H1 (cell line): ENCODE data around the gene CCL15. TPM values are rescaled to one million over a fixed set of nuclear protein-coding genes. Genes with fewer than 3 reads are reported as not detected.

Source experiments
- CTCF ChIA-PET: fragments of 300-600 bp; sonication (Branson Sonifier 250); formaldehyde crosslinking; loops from one replicate; lab custom pipeline; 2021; ENCODE audit not compliant: partially characterized antibody; lab: Charles Lee
- POLR2A ChIA-PET: fragments of 300-600 bp; sonication (Branson Sonifier 250); formaldehyde crosslinking; loops from one replicate; lab custom pipeline; 2021; ENCODE audit warnings: inconsistent platforms; ENCODE audit not compliant: partially characterized antibody; lab: Charles Lee
- DNase-seq, 2 experiments: peaks; one replicate each; pipeline versions ENCODE4 v3.0.0 to v3.0.0-alpha.2; 2010 to 2022; ENCODE audit warnings: low spot score in 2 of 2, low read depth in 1 of 2, mixed read lengths in 1 of 2
- FAIRE-seq: peaks from 2 replicates; lab custom pipeline; 2011; peaks lifted over from hg19 to GRCh38; lab: Jason Lieb, UNC
- H2AFZ ChIP-seq: 2 replicates; pipeline ENCODE4 v1.8.1; 2012; ENCODE audit warnings: low read length, inconsistent platforms
- H2AK5ac ChIP-seq: 2 replicates; pipeline ENCODE4 v1.6.1; 2013; ENCODE audit warnings: low read depth, low read length
- H2BK120ac ChIP-seq: replicated peaks from 2 replicates; pipeline ENCODE3; 2013; ENCODE audit warnings: low read depth, low read length, inconsistent platforms
- H2BK12ac ChIP-seq: 2 replicates; pipeline ENCODE4 v1.6.1; 2013; ENCODE audit warnings: low read depth, low read length
- H2BK15ac ChIP-seq: 2 replicates; pipeline ENCODE4 v1.6.1; 2013; ENCODE audit warnings: low read length
- H2BK20ac ChIP-seq: 2 replicates; pipeline ENCODE4 v1.6.1; 2013; ENCODE audit warnings: low read length
- H2BK5ac ChIP-seq: 2 replicates; pipeline ENCODE4 v1.6.1; 2013; ENCODE audit warnings: low read depth, low read length
- H3K14ac ChIP-seq: 2 replicates; pipeline ENCODE4 v1.6.1; 2013; ENCODE audit warnings: inconsistent platforms; ENCODE audit not compliant: insufficient read length
- H3K18ac ChIP-seq: 2 replicates; pipeline ENCODE4 v1.6.1; 2013; ENCODE audit warnings: low read length; ENCODE audit errors: extremely low read depth
- H3K23ac ChIP-seq: 2 replicates; pipeline ENCODE4 v1.6.1; 2013; ENCODE audit warnings: inconsistent platforms; ENCODE audit not compliant: insufficient read length
- H3K23me2 ChIP-seq: 2 replicates; pipeline ENCODE4 v1.6.1; 2013; ENCODE audit warnings: low read depth, low read length
- H3K27ac ChIP-seq: 2 replicates; pipeline ENCODE4 v1.6.1; 2011; ENCODE audit warnings: low read depth, low read length, inconsistent platforms
- H3K27me3 ChIP-seq, 4 experiments: replicated peaks in 1 of 4; 1 replicate in 1 of 4; 2 replicates in 3 of 4; pipeline versions ENCODE4 v1.6.1 to v1.8.1; 2011 to 2013; ENCODE audit warnings: low read length in 3 of 4, mild to moderate bottlenecking in 3 of 4, inconsistent platforms in 2 of 4, mixed read lengths in 2 of 4, moderate library complexity in 1 of 4; ENCODE audit not compliant: control insufficient read depth in 3 of 4, insufficient read depth in 3 of 4; ENCODE audit errors: extremely low read depth in 1 of 4
- H3K36me3 ChIP-seq, 4 experiments: 2 replicates each; pipeline versions ENCODE4 v1.6.1 to v1.8.1; 2011 to 2013; ENCODE audit warnings: mild to moderate bottlenecking in 4 of 4, low read length in 3 of 4, moderate library complexity in 2 of 4, control low read depth in 1 of 4, inconsistent platforms in 1 of 4; ENCODE audit not compliant: insufficient read depth in 4 of 4, control insufficient read depth in 2 of 4
- H3K4ac ChIP-seq: replicated peaks from 2 replicates; pipeline ENCODE3; 2013; ENCODE audit warnings: low read length, low read depth, mixed read lengths, inconsistent platforms; ENCODE audit not compliant: insufficient read length
- H3K4me1 ChIP-seq, 4 experiments: replicated peaks in 1 of 4; 1 replicate in 1 of 4; 2 replicates in 3 of 4; pipeline versions ENCODE4 v1.6.1 to v1.8.1; 2011 to 2013; ENCODE audit warnings: low read length in 3 of 4, inconsistent platforms in 2 of 4, mixed read lengths in 1 of 4; ENCODE audit not compliant: insufficient read depth in 4 of 4, control insufficient read depth in 3 of 4
- H3K4me2 ChIP-seq, 2 experiments: 2 replicates each; pipeline versions ENCODE4 v1.6.1 to v1.8.1; 2011 to 2013; ENCODE audit warnings: low read depth in 2 of 2, low read length in 2 of 2, control low read depth in 1 of 2, inconsistent platforms in 1 of 2, mild to moderate bottlenecking in 1 of 2; ENCODE audit not compliant: insufficient read depth in 1 of 2
- H3K4me3 ChIP-seq, 4 experiments: fragments of 200-600, 300-600 bp in 1 of 4; sonication (generic), shearing (Covaris generic), sonication (Bioruptor Twin) in 1 of 4; 2 replicates each; pipeline versions ENCODE4 v1.5.1 to v1.8.1; 2011 to 2016; ENCODE audit warnings: low read length in 4 of 4, low read depth in 3 of 4, control low read depth in 2 of 4, inconsistent platforms in 2 of 4, mild to moderate bottlenecking in 2 of 4, mixed read lengths in 1 of 4, moderate library complexity in 1 of 4; ENCODE audit not compliant: insufficient read depth in 2 of 4; ENCODE audit errors: extremely low read depth in 1 of 4
- H3K56ac ChIP-seq: replicated peaks from 2 replicates; pipeline ENCODE3; 2013; ENCODE audit warnings: low read depth, mild to moderate bottlenecking, mixed read lengths, low read length, inconsistent platforms; ENCODE audit not compliant: insufficient read length
- H3K79me1 ChIP-seq: 2 replicates; pipeline ENCODE4 v1.6.1; 2013; ENCODE audit warnings: low read depth, low read length, control low read depth
- H3K79me2 ChIP-seq, 2 experiments: 2 replicates each; pipeline versions ENCODE4 v1.6.1 to v1.8.1; 2012 to 2013; ENCODE audit warnings: low read length in 2 of 2, mild to moderate bottlenecking in 2 of 2, inconsistent platforms in 1 of 2; ENCODE audit not compliant: insufficient read depth in 2 of 2, control insufficient read depth in 1 of 2
- H3K9ac ChIP-seq, 4 experiments: replicated peaks in 1 of 4; 1 replicate in 1 of 4; 2 replicates in 3 of 4; pipeline versions ENCODE4 v1.6.1 to v1.8.1; 2011 to 2013; ENCODE audit warnings: low read depth in 3 of 4, low read length in 3 of 4, control low read depth in 2 of 4, mild to moderate bottlenecking in 2 of 4, moderate library complexity in 2 of 4, inconsistent platforms in 1 of 4; ENCODE audit errors: extremely low read depth in 1 of 4
- H3K9me3 ChIP-seq, 2 experiments: 2 replicates each; pipeline versions ENCODE4 v1.6.1 to v1.8.1; 2012 to 2013; ENCODE audit warnings: mild to moderate bottlenecking in 2 of 2, moderate library complexity in 2 of 2, control low read depth in 1 of 2, inconsistent platforms in 1 of 2, low read depth in 1 of 2, low read length in 1 of 2, mixed read lengths in 1 of 2; ENCODE audit not compliant: insufficient read depth in 2 of 2
- H4K20me1 ChIP-seq, 2 experiments: replicated peaks in 1 of 2; 2 replicates each; pipeline versions ENCODE3 to v1.8.1; 2011 to 2013; ENCODE audit warnings: inconsistent platforms in 2 of 2, low read length in 2 of 2, mild to moderate bottlenecking in 1 of 2; ENCODE audit not compliant: insufficient read depth in 2 of 2, control insufficient read depth in 1 of 2
- H4K5ac ChIP-seq: 2 replicates; pipeline ENCODE4 v1.6.1; 2013; ENCODE audit warnings: low read length, low read depth, mixed read lengths, inconsistent platforms; ENCODE audit not compliant: insufficient read length
- H4K8ac ChIP-seq: 2 replicates; pipeline ENCODE4 v1.8.0; 2013; ENCODE audit warnings: mild to moderate bottlenecking, moderate library complexity, low read length, inconsistent platforms; ENCODE audit not compliant: insufficient read depth; ENCODE audit errors: extremely low read depth
- H4K91ac ChIP-seq: replicated peaks from 2 replicates; pipeline ENCODE3; 2013; ENCODE audit warnings: low read length, mixed read lengths, inconsistent platforms; ENCODE audit not compliant: insufficient read length
- ASH2L ChIP-seq: fragments of 200-600, 300-600 bp; sonication (generic); IDR thresholded peaks from one replicate; pipeline ENCODE4 v1.7.1; 2017; ENCODE audit warnings: low read length
- CBX8 ChIP-seq: fragments of 300-800, 300-1000 bp; sonication (generic); IDR thresholded peaks from 2 replicates; pipeline ENCODE4 v1.7.1; 2016; ENCODE audit warnings: low read depth, low read length, borderline replicate concordance
- E2F6 ChIP-seq: IDR thresholded peaks from 2 replicates; pipeline ENCODE4 v1.6.1; 2012; ENCODE audit warnings: inconsistent platforms
- GABPA ChIP-seq: IDR thresholded peaks from 2 replicates; pipeline ENCODE4 v1.6.1; 2011; ENCODE audit warnings: mild to moderate bottlenecking, low read length, moderate library complexity, borderline replicate concordance; ENCODE audit not compliant: insufficient read depth
- JUN ChIP-seq: IDR thresholded peaks from 2 replicates; pipeline ENCODE4 v1.6.1; 2011; ENCODE audit warnings: low read depth, mild to moderate bottlenecking, improper control_type of control experiment, low read length
- MAFK ChIP-seq: IDR thresholded peaks from 2 replicates; pipeline ENCODE4 v1.6.1; 2012; ENCODE audit warnings: low read depth, mild to moderate bottlenecking, improper control_type of control experiment, low read length
- MAX ChIP-seq: IDR thresholded peaks from 2 replicates; pipeline ENCODE4 v1.6.1; 2012; ENCODE audit warnings: inconsistent platforms
- NANOG ChIP-seq: IDR thresholded peaks from 2 replicates; pipeline ENCODE4 v1.6.1; 2011; ENCODE audit warnings: low read length, low read depth, mild to moderate bottlenecking, inconsistent platforms; ENCODE audit not compliant: insufficient read depth, poor library complexity, severe bottlenecking
- RBBP5 ChIP-seq: IDR thresholded peaks from 2 replicates; pipeline ENCODE4 v1.7.1; 2012; ENCODE audit warnings: low read depth, mild to moderate bottlenecking, inconsistent platforms, low read length, moderate library complexity, borderline replicate concordance
- USF2 ChIP-seq: IDR thresholded peaks from 2 replicates; pipeline ENCODE4 v1.6.1; 2011; ENCODE audit warnings: low read length, improper control_type of control experiment
- YY1 ChIP-seq: IDR thresholded peaks from 2 replicates; pipeline ENCODE4 v1.6.1; 2011; ENCODE audit warnings: low read depth, mild to moderate bottlenecking, low read length
- WGBS, 2 experiments: shearing (Covaris generic) in 1 of 2; methylation state at CpG; one replicate each; pipeline versions ENCODE4 v1.1.6 to v1.1.7; 2013 to 2015; ENCODE audit warnings: low lambda C conversion rate in 2 of 2, mixed read lengths in 2 of 2, inconsistent platforms in 1 of 2, low coverage in 1 of 2, missing lambda C conversion rate in 1 of 2; ENCODE audit not compliant: insufficient replicate concordance in 2 of 2, insufficient coverage in 1 of 2, insufficient read length in 1 of 2; ENCODE audit errors: extremely low coverage in 1 of 2, missing lambda C conversion rate in 1 of 2; 5-methylcytosine and 5-hydroxymethylcytosine counted together
- polyA plus RNA-seq, 7 experiments: library from polyadenylated mRNA; depleted of rRNA in 3 of 7; stranded (reverse) in 5 of 7; unstranded in 2 of 7; fragments of >200 nt in 5 of 7; fragments of 200-250 nt in 2 of 7; gene quantifications; 1 replicate in 5 of 7; 2 replicates in 1 of 7; 4 replicates in 1 of 7; pipeline versions ENCODE4 v1.2.1 to v1.2.3, GENCODE V29; 2011 to 2013; ENCODE audit warnings: missing spikeins in 2 of 7, mixed read lengths in 2 of 7
- total RNA-seq: library from RNA; stranded (reverse); fragmentation: NEBNext Ultra II Directional; extraction: Animal tissue kit (Norgen Biotek cat#: 25700); gene quantifications from 2 replicates; pipeline ENCODE4 v1.2.1, GENCODE V29; 2021

CCL15 gene
- total and polyA plus RNA-seq, 2 of the 8 experiments (the other 6 are each of a cell fraction or from before 2014, with no cell fraction given): not detected

GRCh38 chr17:36027761-36028160 lies 26.4 kb upstream of the CCL15 start:
- CTCF ChIA-PET: interaction anchor here (0.5 to 2.0 kb wide), 4 partner anchors 9 to 1240 kb away, joined by 3 to 4 read pairs (median 3); partner anchors contain the start of gene CCL23
- 84% methylated on average over 4 of the region's 4 CpGs; no CpG with 5 or more reads in 1 of the 2 experiments for WGBS, 2 experiments

More at GRCh38 chr17:36027761-36028160, 26.4 kb upstream of the CCL15 start:
- Histone ChIP-seq H2BK120ac (no peak overlapping the region), H3K9me3 (peaks cover 0 to 3% of the 10 kb centered on the region in 2 experiments; a peak in 1 of 4 replicates), H3K4me1 (no peaks in the 10 kb centered on the region), H4K8ac (no peak overlapping the region), H3K9ac (no peak overlapping the region), H3K4ac (no peak overlapping the region), H3K56ac (no peak overlapping the region), H2BK5ac (no peak overlapping the region), H3K4me2 (no peak overlapping the region), H4K20me1 (no peaks in the 10 kb centered on the region), H4K91ac (no peak overlapping the region), H3K23me2 (peaks cover 3% of the 10 kb centered on the region; the same call in 1 of the 2 replicates), H2AFZ (no peak overlapping the region), H3K27ac (no peak overlapping the region), H3K23ac (no peak overlapping the region), H2AK5ac (no peak overlapping the region), H3K18ac (no peak overlapping the region), H3K14ac (no peak overlapping the region), H3K4me3 (no peak overlapping the region), H3K36me3 (no peaks in the 10 kb centered on the region), H2BK15ac (no peak overlapping the region), H4K5ac (no peak overlapping the region), H3K79me2 (no peaks in the 10 kb centered on the region), H3K79me1 (no peaks in the 10 kb centered on the region), H2BK20ac (no peak overlapping the region), H3K27me3 (0 out of 7 replicates have a peak, but pooled peaks cover 0 to 2% (median under 1%) of the 10 kb centered on the region in 4 experiments), H2BK12ac (no peak overlapping the region)
- TF ChIP-seq NANOG: no peak
- no peak for TF ChIP-seq USF2
- no peak for TF ChIP-seq MAX
- TF ChIP-seq YY1: no peak
- no peak for TF ChIP-seq RBBP5
- no peak for TF ChIP-seq ASH2L
- no peak for TF ChIP-seq E2F6
- TF ChIP-seq CBX8: no peak
- TF ChIP-seq JUN: no peak
- no peak for TF ChIP-seq MAFK
- no peak for TF ChIP-seq GABPA
- FAIRE-seq (no peak), DNase-seq (no peak)
- POLR2A ChIA-PET: no interaction called here
